Stimulated activated naive B cell treated with anti-CD40 and anti-IgM and Interleukin-4, amounts not matched to agents 10 μg/mL and 1 μg/mL and 100 μg/mL, for 72 hours (primary cell): ENCODE results near the gene BACH1.
A peak's percentile ranks its signal among the peaks of the same experiment; 100 is the strongest.
"Not testable (repeated sequence)": the region's sequence is repeated elsewhere in the genome, so short reads cannot be mapped to it uniquely, and the experiment has no call there.

ENCODE experiments used
- ATAC-seq, 2 donors: fragments of 150-1000 bp; cut with Tn5 transposase; replicated peaks; 2 replicates each; pipeline ENCODE4 v1.10.0; 2021; ENCODE audit warnings: moderate library complexity in 1 of 2
- DNase-seq: peaks from one replicate; pipeline ENCODE4 v3.0.0; 2021
- H3K27ac Mint-ChIP-seq: one replicate; pipeline ENCODE4 v1.8.0; 2022; ENCODE audit warnings: mild to moderate bottlenecking, mixed read lengths
- H3K27me3 Mint-ChIP-seq, 2 donors: one replicate each; pipeline ENCODE4 v1.8.0; 2022; ENCODE audit warnings: mixed read lengths in 2 of 2
- H3K36me3 Mint-ChIP-seq, 2 donors: one replicate each; pipeline ENCODE4 v1.8.0; 2022; ENCODE audit warnings: mixed read lengths in 2 of 2, mild to moderate bottlenecking in 1 of 2
- H3K4me1 Mint-ChIP-seq, 2 donors: one replicate each; pipeline ENCODE4 v1.8.0; 2022; ENCODE audit warnings: mixed read lengths in 2 of 2, mild to moderate bottlenecking in 1 of 2
- H3K4me3 Mint-ChIP-seq, 2 donors: one replicate each; pipeline ENCODE4 v1.8.0; 2022; ENCODE audit warnings: mild to moderate bottlenecking in 2 of 2, mixed read lengths in 2 of 2, moderate library complexity in 1 of 2
- H3K9me3 Mint-ChIP-seq, 2 donors: one replicate each; pipeline ENCODE4 v1.8.0; 2022; ENCODE audit warnings: mixed read lengths in 2 of 2, mild to moderate bottlenecking in 1 of 2

Gene BACH1

DNA sequence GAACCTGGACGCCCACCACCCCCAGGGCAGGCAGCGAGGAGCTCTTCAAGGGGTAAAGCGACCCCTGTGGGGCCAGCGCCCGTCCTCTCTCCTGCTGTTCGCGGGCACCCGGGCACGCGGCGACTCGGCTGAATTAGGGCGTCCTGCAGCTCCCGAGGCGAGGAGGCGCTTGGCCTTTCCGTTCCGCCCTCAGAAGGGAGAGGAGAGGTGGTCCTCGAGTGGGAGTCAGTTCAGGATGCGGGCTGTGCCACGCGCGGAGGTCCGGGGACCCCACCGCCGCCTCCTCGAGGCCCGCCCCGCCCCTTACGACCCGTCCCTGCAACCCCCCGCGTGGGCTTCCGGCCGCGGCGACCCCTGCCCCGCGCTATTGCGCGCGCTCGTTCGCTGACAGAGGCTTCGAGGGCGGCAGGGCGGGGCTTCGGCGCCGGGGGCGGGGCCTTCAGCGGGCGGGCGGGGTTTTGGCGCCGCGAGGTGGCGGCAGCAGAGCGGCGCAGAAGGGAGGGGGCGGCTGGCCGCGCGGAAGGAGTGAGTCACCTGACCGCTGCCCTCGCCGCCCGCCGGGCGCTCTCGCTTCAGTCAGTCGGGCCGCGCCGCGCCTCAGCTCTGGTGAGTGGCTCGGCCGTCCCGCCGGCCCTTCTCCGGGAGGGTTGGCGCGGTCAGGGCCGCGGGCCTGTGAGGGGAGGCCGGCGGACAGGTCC is at the start of gene BACH1:
Gene BACH1, plus strand, starts transcription at position 575 of the 698 bp plus-strand sequence. CDS start 22,359 bp downstream, outside the sequence.
- Mint-ChIP-seq H3K4me3 (peak within 1 kb of the TSS; percentile 84 to 88), H3K9me3 (peaks cover 2 to 4% of the 10 kb centered on the region in 2 donors), H3K4me1 (peaks cover 41 to 69% of the 10 kb centered on the region in 2 donors), H3K27ac (peak within 1 kb of the TSS; percentile 95), H3K36me3 (peaks cover 0 to 24% of the 10 kb centered on the region in 2 donors), H3K27me3 (no peaks in the 10 kb centered on the region)
- peak; percentile 64 to 74 for ATAC-seq
- peak; percentile 83 for DNase-seq

DNA sequence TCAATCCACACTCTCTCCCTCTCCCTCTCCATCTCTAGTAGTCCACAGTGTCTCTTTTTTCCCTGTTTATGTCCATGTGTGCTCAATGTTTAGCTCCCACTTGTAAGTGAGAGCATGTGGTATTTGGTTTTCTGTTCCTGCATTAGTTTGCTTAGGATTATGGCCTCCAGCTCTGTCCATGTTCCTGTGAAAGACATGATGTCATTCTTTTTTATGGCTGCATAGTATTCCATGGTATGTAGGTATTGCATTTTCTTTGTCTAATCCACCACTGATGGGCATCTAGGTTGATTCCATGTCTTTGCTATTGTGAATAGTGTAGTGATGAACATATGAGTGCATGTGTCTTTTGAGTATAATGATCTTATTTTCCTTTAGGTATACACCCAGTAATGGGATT is 49.4 kb upstream of the BACH1 start:
- not testable (repeated sequence) for ATAC-seq, H3K4me3 Mint-ChIP-seq, H3K4me1 Mint-ChIP-seq, H3K27ac Mint-ChIP-seq, H3K27me3 Mint-ChIP-seq, DNase-seq
- Mint-ChIP-seq H3K9me3 (peaks cover 16 to 19% of the 10 kb centered on the region in 2 donors), H3K36me3 (peaks cover 8 to 14% of the 10 kb centered on the region in 2 donors)

DNA sequence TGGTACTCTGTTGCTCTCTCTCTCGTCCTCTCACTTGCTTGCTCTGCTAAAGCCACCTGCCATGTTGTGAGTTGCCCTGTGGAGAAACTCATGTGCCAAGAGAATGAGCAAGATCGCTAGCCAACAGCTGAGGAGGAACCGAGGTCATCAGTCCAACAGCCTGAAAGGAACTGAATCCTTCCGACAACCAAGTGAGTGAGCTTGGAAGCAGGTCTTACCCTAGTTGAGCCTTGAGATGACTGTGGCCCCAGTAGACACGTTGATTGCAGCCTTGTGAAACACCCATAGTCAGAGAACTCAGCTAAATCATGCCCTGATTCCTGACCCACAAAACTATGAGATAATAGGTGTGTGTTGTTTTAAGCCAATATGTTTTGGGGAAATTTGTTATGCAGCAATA is 48.1 kb upstream of the BACH1 start:
- no peaks in the 10 kb centered on the region for H3K27me3 Mint-ChIP-seq

DNA sequence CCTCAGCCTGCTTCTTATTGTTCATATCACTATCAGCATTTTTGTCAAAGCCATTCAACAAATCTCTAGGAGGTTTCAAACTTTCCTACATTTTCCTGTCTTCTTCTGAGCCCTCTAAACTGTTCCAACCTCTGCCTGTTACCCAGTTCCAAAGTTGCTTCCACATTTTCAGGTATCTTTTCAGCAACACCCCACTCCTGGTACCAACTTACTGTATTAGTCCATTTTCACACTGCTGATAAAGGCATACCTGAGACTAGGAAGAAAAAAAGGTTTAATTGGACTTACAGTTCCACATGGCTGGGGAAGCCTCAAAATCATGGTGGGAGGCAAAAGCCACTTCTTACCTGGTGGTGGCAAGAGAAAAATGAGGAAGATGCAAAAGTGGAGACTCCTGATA is 44.9 kb upstream of the BACH1 start:
- Mint-ChIP-seq H3K9me3 (peaks cover 17 to 22% of the 10 kb centered on the region in 2 donors), H3K36me3 (peaks cover 8 to 16% of the 10 kb centered on the region in 2 donors)
- DNase-seq, H3K27me3 Mint-ChIP-seq, H3K4me1 Mint-ChIP-seq, ATAC-seq, H3K4me3 Mint-ChIP-seq, H3K27ac Mint-ChIP-seq: not testable (repeated sequence)

More for the DNA sequence above, 48.1 kb upstream of the BACH1 start:
- ATAC-seq = no peak
- no peak overlapping the region for H3K4me3 Mint-ChIP-seq
- no peak overlapping the region for H3K27ac Mint-ChIP-seq
- peaks cover 2 to 7% of the 10 kb centered on the region in 2 donors for H3K4me1 Mint-ChIP-seq
- peaks cover 17 to 22% of the 10 kb centered on the region in 2 donors for H3K9me3 Mint-ChIP-seq
- DNase-seq = no peak
- peaks cover 8 to 16% of the 10 kb centered on the region in 2 donors for H3K36me3 Mint-ChIP-seq

DNA sequence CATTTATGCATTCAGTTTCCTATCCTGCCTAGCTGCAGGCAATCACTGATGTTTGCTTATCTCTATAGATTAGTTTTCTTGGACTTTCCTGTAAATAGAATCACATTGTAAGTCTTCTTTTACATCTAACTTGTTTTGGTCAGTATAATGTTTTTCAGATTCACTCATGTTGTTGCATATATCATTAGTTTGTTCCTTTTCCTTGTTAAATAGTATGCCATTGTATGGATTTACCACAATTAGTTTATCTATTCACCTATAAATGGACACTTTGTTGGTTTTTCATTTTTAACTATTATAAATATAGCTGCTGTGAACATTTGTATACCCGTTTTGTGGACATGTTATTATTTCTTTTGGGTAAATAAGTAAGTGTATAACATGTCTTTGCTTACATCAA is 44.2 kb upstream of the BACH1 start:
- Mint-ChIP-seq H3K27me3 (no peaks in the 10 kb centered on the region), H3K36me3 (peaks cover 8 to 16% of the 10 kb centered on the region in 2 donors), H3K27ac (no peak overlapping the region), H3K9me3 (peaks cover 14 to 17% of the 10 kb centered on the region in 2 donors), H3K4me1 (peaks cover 3 to 4% of the 10 kb centered on the region in 2 donors), H3K4me3 (no peak overlapping the region)
- DNase-seq = no peak
- no peak for ATAC-seq

DNA sequence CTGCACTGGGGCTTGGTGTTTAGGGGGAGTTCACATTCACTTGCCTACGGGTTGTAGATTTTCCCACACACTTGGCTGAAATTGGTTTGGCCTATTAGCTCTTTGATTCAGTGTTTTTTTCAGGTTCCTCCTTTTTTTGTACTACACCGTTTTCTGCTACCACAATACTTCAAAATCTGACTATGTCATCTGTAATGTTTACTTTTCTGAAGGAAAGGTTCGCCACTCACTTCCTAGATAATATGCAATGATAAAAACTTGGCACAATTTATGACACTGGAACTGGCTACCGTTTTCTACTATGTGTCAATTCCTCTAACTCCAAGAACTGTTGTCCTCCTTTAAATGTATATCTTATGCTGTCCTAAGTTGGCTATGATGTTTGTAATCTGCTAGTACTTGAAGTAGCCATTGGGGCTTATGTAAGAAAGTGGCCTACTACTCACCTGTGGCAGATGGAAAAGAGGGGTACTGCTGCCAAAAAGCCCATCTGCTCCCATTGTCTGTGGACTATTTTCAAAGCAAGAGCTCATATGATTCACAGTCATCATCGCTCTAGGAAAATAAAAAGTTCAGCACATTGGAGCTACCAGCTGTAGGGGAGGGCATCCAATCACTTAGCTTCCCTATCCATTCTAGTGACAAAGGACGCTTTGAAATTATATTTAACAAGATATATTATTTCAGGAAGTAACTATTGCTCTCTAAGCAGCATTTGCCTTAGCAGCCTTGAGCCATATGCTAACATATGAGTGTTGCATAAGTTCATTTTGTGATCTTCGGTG is 42.4 kb upstream of the BACH1 start:
- no peak for DNase-seq
- no peak overlapping the region for H3K27ac Mint-ChIP-seq
- H3K4me3 Mint-ChIP-seq = no peak overlapping the region
- H3K36me3 Mint-ChIP-seq = peaks cover 8 to 16% of the 10 kb centered on the region in 2 donors
- peaks cover 0 to 4% of the 10 kb centered on the region in 2 donors for H3K4me1 Mint-ChIP-seq
- H3K9me3 Mint-ChIP-seq = peaks cover 14 to 17% of the 10 kb centered on the region in 2 donors
- ATAC-seq = no peak
- no peaks in the 10 kb centered on the region for H3K27me3 Mint-ChIP-seq

DNA sequence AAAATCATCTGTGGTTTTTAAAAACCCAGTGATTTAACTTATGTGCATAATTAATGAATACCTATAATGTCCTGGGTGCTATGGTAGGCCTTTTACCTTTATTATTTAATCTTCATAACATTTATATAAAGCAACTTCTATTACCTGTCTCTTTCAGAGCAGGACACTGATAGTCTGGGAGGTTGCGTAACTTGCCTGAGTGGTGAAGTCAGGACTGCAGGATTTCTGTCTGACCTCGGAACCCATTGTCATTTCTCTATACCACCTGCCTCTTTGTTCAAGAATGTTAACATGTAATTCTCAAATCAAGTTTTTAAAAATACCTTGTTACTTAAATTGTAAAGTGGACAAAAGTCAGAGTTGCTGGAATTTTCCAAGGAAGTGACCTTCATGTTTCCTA is 41.0 kb upstream of the BACH1 start:
- H3K4me1 Mint-ChIP-seq = peaks cover 0 to 4% of the 10 kb centered on the region in 2 donors
- peaks cover 11% of the 10 kb centered on the region in 2 donors for H3K9me3 Mint-ChIP-seq
- DNase-seq (no peak), ATAC-seq (no peak)
- H3K36me3 Mint-ChIP-seq = peaks cover 8 to 12% of the 10 kb centered on the region in 2 donors
- no peak overlapping the region for H3K4me3 Mint-ChIP-seq
- no peak overlapping the region for H3K27ac Mint-ChIP-seq
- no peaks in the 10 kb centered on the region for H3K27me3 Mint-ChIP-seq

DNA sequence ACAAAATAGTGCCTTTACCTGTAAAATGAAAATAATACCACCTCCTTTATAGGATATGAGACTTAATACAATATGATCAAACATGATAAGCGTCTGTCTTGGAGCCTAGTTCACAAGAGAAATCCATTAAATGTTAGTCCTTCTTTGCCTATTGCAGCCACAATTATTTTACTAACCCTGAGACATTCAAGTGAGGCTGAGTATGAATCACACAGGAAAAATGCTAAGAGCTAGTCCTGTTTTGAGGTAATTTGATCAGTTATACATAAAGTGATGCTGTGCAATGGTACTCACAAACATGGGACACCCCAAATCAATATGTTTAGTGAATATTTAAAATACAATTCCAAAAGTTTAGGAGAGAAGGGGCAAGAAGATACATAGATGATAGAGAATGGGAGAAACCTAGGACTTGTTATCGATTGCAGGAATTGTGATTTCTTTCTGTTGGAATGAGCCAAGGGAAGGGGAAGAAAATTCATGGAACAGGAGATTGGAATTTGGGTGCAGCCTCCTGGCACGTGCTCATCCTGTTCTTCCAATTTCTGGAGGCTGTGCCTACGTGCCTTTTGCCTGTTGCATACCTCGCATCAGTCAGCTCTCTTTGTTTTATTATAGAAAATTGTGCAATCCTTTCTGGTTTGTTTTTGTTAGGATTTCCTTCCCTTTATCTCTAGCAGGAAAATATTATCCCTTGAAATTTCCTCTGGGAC is 39.9 kb upstream of the BACH1 start:
- Mint-ChIP-seq H3K4me1 (peaks cover 0 to 4% of the 10 kb centered on the region in 2 donors), H3K4me3 (no peak overlapping the region), H3K27ac (no peak overlapping the region), H3K36me3 (peaks cover 5 to 8% of the 10 kb centered on the region in 2 donors), H3K27me3 (no peaks in the 10 kb centered on the region), H3K9me3 (peaks cover 6 to 7% of the 10 kb centered on the region in 2 donors)
- DNase-seq = no peak
- no peak for ATAC-seq

DNA sequence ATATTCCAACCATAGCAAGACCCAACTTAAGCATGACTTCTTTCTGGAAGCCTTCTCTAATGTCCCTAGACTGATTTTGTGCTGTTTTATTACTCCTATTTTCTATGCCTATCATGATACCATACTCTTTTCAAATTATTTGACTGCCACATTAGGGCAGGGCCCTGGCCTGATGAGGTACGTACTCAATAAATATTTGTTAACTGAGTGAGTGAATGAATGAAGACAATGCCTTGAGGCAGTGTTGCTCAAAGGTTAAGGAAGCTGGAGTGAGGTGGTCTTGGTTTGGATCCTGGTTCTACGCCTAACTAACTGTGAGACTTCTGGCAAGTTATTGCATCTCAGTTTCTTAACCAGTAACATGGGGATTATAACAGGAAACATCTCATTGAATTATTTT is 38.3 kb upstream of the BACH1 start:
- DNase-seq = no peak
- Mint-ChIP-seq H3K9me3 (no peaks in the 10 kb centered on the region), H3K36me3 (no peaks in the 10 kb centered on the region), H3K4me3 (no peak overlapping the region), H3K27me3 (no peaks in the 10 kb centered on the region), H3K27ac (no peak overlapping the region), H3K4me1 (peaks cover 1 to 2% of the 10 kb centered on the region in 2 donors)
- ATAC-seq = no peak

DNA sequence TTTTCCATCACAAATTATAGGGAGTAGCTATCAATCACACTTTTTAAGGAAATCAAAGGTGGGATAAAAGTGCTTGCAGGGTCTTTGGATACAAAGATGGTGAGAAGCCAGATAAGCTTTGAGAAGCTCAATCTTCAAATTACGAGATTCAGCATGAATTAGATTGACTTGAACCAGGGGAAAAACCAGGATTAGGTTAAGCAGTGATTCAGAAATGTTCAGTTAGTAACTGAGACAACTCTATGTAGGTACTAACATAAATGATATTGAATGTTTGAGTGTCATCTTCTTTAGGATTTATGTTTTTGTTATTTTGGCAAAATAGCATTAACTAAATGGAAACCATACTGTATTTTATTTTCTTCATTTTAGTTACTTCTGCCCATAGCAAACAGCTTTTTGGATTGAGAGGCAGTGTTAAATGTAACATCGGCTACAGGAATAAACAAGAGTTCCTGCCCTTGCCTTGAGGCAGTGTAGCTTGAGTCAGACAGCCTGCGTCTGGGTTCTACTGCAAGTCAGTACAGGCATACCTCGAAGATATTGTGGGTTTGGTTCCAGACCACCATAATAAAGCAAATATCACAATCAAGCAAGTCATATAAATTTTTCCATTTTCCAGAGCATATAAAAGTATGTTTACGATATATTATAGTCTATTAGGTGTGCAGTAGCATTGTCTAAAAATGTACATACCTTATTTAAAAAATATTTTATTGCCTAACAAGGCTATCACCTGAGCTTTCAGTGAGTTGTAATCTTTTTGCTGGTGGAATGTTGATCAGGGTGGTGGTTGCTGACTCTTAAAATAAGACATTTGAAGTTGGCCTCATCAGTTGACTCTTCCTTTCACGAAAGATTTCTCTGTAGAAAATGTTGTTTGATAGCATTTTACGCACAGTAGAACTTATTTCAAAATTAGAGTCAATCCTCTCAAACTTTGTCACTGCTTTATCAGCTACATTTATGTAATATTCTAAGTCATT is 36.9 kb upstream of the BACH1 start:
- no peak for ATAC-seq
- Mint-ChIP-seq H3K4me1 (peaks cover 4 to 14% of the 10 kb centered on the region in 2 donors), H3K4me3 (no peak overlapping the region), H3K36me3 (no peaks in the 10 kb centered on the region), H3K27me3 (no peaks in the 10 kb centered on the region), H3K27ac (no peak overlapping the region), H3K9me3 (peaks cover 0 to 6% of the 10 kb centered on the region in 2 donors)
- DNase-seq = no peak

DNA sequence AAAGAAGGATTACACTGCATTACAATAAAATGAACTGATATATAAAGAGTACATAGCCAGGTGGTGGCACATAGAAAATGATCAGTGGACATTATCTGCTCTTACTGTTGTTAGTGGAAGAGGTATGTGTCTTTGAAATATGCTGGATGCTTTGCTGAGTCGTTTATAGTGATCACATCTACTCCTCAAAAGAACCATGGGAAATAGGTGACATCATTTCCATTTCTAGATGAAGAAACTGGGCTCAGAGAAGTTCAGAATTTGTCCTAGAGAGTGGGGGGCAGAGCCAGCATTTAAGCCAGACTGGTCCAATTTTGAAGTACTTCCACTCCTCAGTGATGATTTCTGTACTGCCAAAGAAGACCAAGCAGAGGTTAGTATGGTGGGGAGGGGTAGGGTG is 34.0 kb upstream of the BACH1 start:
- Mint-ChIP-seq H3K27me3 (no peaks in the 10 kb centered on the region), H3K27ac (no peak overlapping the region), H3K4me3 (no peak overlapping the region), H3K36me3 (no peaks in the 10 kb centered on the region), H3K4me1 (peaks cover 7 to 19% of the 10 kb centered on the region in 2 donors), H3K9me3 (peaks cover 0 to 6% of the 10 kb centered on the region in 2 donors)
- ATAC-seq = no peak
- no peak for DNase-seq

DNA sequence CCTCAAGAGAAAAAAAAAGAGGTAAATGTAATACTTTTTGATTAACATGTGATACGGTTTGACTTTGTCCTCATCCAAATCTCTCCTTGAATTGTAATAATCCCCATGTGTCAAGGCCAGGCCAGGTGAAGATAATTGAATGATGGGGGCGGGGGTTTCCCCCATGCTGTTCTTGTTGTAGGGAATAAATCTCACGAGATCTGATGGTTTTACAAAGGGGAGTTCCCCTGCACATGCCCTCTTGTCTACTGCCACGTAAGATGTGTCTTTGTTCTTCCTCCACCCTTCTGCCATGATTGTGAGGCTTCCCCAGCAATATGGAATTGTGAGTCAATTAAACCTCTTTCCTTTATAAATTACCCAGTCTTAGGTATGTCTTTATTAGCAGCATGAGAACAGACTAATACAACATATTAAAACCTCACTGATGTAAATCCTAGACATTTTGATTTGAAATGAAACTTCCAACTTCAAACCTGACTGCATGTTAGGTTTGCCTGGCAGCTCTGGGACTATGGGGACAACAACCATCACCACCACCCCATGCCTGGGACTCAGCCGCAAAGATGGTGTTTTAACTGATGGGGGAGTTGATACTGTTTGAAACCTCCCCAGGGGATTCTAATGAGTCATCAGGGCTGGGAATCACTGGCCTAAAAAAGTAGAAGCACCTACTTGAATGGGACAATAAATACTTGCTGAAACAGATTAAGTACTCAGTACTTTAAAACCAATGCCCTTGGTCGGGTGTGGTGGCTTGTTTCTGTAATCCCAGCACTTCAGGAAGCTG is 32.8 kb upstream of the BACH1 start:
- peak; percentile 40 for DNase-seq

DNA sequence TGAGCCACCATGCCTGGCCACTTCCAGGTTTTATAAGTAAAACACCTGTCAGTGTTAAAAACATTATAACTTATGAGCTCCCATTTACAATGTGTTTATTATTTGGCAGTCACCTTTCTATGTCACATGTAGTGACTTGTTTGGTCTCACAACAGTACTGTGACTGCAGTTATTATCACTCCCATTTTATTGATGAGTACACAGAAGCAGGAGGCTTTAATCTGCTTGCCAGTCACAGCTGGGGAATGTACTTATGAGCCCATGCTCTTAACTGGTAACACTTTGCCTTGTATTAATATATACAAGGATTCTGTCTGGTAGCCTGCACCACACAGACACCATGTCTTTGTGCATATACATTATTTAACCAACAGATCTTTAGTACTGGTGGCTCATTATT is 31.1 kb upstream of the BACH1 start:
- Mint-ChIP-seq H3K36me3 (no peaks in the 10 kb centered on the region), H3K4me1 (peaks cover 11 to 26% of the 10 kb centered on the region in 2 donors), H3K27me3 (peaks cover 0 to 3% of the 10 kb centered on the region in 2 donors), H3K4me3 (no peak overlapping the region), H3K27ac (no peak overlapping the region), H3K9me3 (peaks cover 3 to 9% of the 10 kb centered on the region in 2 donors)
- DNase-seq (no peak), ATAC-seq (no peak)

More for the DNA sequence above, 32.8 kb upstream of the BACH1 start:
- peak overlapping the region; percentile 51 for H3K27ac Mint-ChIP-seq
- H3K4me1 Mint-ChIP-seq = peaks cover 11 to 26% of the 10 kb centered on the region in 2 donors
- H3K4me3 Mint-ChIP-seq = no peak overlapping the region
- H3K36me3 Mint-ChIP-seq = no peaks in the 10 kb centered on the region
- peaks cover 0 to 3% of the 10 kb centered on the region in 2 donors for H3K27me3 Mint-ChIP-seq
- peak; percentile 82 to 92 for ATAC-seq
- H3K9me3 Mint-ChIP-seq = peaks cover 3 to 9% of the 10 kb centered on the region in 2 donors
